Activated CD8-positive, alpha-beta memory T cell treated with anti-CD3 and anti-CD28 coated beads for 4 hours (primary cell): ENCODE data around the gene ZNF483.
"Not testable (repeated sequence)": the region's sequence is repeated elsewhere in the genome, so short reads cannot be mapped to it uniquely, and the experiment has no call there.

Experiments used
- DNase-seq, 2 donors: peaks; one replicate each; pipeline ENCODE4 v3.0.0-alpha.2; 2020; ENCODE audit warnings: low read depth in 2 of 2

The ZNF483 gene

GRCh38 chr9:111542497-111543254 lies 17.7 kb downstream of the ZNF483 start:
- no peak for DNase-seq

- DNase-seq, result no peak
Measured at GRCh38 chr9:111548623-111549022, 23.6 kb downstream of the ZNF483 start.

DNA sequence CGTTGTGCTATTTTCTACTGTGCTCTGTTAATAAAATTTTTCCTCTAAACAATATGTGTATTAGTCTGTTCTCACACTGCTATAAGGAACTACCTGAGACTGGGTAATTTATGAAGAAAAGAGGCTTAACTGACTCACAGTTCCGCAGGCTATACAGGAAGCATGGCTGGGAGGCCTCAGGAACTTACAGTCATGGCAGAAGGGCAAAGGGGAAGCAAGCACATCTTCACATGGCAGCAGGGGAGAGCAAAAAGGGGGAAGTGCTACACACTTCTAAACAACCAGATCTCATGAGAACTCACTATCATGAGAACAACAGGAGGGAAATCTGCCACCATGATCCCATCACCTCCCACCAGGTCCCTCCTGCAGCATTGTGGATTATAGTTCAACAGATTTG lies 30.4 kb downstream of the ZNF483 start:
- not testable (repeated sequence) for DNase-seq

DNA sequence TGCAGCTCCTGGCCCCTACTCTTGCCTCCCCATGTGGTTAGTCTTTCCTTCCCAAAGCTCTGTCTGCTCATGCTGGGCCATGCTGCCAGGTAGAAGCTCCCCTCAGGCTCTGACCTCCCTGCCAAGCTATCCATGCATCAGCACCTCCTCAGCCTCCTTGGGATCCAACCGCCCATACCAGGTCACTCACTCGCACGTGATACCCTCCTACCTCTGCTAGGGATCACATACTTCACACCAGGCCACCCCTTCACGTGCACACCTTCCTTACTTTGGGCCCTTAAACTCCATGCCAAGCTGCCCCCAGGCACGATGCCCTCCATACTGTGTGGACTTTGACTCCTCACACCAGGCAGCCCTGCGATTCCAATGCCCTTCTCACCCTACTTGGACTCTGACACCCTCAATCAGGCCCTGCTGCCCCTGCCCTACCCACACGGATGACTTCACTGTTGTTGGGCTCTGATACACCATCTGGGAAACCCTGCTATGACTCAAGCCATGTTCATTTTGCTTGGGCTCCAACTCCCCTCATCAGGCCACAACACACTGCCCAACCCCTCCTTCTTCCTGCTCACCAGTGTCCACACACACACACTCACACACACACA lies 34.1 kb downstream of the ZNF483 start:
- DNase-seq, result no peak

DNA sequence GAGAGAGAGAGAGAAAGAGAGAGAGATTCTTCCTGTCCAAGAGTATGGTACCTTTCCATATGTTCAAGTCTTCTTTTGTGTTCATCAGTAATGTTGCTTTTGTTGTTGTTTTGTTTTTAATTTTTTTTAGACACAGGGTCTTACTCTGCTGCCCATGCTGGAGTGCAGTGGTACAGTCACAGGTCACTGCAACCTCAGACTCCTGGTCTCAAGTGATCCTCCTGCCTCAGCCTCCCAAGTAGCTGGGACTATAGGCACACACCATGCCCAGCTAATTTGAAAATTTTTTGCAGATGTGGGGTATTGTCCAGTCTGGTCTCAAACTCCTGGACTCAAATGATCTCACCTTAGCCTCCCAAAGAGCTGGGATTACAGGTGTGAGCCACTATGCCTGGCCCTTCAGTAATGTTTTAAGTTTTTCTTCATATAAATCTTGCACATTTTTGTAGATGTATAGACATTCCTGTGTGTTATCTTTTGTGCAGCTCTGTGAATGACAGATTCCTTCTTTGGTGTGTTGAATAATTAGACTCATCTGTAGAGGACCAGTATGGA lies 36.3 kb downstream of the ZNF483 start:
- no peak for DNase-seq

GRCh38 chr9:111566234-111566633 lies 41.3 kb downstream of the ZNF483 start:
- DNase-seq, result no peak

DNA sequence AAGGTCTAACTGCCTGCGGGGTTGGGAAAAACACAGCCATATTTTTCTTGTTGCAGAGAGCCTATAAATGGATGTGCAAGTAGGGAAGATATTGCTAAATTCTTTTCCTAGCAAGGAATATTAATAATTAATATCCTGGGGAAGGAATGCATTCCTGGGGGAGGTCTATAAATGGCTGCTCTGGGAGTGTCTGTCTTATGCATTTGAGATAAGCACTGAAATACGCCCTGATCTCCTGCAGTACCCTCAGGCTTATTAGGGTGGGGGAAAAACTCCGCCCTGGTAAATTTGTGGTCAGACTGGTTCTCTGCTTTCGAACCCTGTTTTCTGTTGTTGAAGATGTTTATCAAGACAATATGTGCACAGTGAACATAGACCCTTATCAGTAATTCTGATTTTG lies 43.1 kb downstream of the ZNF483 start:
- DNase-seq, result not testable (repeated sequence)

DNA sequence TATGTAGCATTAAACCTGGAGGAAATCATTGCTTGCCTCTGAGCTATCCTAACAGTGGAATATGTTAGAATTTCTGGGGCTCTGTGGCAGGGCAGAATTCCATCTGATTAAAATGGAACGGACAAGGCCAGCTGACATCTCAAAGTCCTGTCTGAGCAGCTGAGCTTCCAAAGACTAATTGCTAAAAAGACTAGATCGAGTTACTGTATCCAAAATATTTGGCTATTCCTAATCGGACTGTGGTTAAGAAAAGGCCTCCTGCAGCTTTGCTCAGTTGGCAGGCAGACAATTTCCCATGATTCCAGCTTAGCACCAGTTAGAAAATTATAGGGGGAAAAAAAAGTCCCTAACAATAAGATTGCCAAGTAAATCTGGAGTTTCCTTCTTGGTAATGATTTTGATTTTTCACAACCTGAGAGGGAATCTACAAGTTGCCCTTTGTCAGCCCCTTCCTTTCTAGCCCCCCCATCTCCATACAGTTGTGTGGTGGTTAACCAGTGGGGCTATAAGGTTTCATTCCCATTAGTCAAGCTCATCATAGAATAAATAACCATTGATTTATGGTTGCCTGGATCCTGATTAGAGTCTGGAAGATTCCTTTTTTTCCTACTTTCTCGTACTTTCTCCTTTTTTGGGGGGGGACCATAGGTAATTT lies 48.1 kb downstream of the ZNF483 start:
- no peak for DNase-seq

DNA sequence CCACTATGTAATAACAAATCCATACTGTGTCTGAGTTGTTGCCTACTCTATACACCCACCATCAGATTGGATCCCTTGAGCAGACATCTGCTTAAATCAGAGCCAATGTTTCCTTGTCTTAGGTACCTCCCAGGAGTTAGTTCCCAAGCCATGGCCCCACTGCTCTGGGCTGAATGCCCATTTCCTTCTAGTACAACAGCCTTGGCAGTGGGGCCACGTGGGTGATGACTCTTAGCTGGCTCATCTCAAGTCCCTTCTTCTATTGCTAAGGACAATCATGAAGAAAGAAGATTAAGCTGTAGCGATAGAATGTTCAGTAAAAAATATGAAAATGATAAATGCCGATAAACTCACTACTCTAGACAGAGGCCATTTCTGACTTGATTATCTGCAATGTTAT lies 57.9 kb downstream of the ZNF483 start:
- DNase-seq, result no peak

DNA sequence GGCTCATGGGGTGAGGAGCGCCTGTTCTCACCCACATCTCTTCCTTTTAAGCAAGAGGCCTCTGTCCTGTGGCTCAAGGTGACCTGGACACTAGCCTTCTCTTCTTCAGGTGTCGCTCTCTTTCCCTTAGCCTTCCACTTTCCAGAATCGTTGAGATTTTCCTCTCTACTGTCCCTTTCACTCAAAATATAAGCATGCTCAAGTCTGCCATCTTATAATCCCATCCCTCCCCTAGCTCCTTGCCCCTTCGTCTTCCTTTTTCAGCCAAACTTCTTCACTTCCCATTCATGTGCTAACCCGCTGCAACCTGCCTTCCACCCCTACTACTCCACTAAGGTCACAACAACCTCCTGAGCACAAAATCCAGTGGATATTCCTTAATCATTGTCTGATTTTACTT lies 61.4 kb downstream of the ZNF483 start:
- DNase-seq, result no peak

- DNase-seq, result no peak
Measured at GRCh38 chr9:111588846-111589245, 63.9 kb downstream of the ZNF483 start.

GRCh38 chr9:111597852-111598732 lies 73.1 kb downstream of the ZNF483 start:
- peak; percentile 3 to 7 for DNase-seq

DNA sequence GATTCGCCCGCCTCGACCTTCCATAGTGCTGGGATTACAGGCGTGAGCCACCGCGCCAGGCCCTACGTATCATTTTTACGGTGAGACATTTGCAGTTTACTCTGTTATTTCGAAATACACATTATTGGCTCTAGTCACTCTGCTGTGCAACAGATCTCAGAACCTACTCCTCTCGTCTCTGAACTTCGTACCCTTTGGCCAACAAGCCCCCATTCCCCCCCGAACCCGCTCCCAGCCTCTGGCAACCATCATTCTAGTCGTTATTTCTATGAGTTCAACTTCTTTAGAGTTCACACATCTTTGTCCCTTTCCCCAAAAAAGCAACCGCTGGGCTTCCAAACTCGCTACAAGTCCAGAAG lies 73.7 kb downstream of the ZNF483 start:
- DNase-seq, result no peak

- no peak for DNase-seq
Measured at GRCh38 chr9:111599092-111599954, 74.3 kb downstream of the ZNF483 start, which contains the start of gene PTGR1. Gene PTGR1, minus strand, starts transcription at chr9:111599647. Its CDS starts 2,225 bp downstream, at chr9:111597422.

DNA sequence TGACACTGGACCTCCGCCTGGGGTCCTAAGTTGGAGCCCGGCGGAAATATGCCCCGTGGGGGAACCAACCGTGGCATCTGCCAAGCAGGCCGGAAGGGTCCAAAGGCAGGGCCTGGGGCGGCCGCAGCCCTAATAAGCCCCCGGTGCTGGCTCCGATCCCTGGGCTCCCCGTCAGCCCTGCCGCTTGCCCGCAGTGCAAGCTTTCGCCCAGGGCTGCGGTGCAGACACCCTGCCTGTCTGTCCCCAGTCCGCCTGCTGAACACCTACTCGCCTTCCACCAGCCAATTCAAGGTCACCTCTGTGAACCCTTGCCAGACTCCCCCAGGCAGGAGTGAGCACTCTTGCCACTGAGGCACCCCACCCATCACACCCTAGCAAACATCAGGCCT lies 75.0 kb downstream of the ZNF483 start:
- DNase-seq, result no peak

DNA sequence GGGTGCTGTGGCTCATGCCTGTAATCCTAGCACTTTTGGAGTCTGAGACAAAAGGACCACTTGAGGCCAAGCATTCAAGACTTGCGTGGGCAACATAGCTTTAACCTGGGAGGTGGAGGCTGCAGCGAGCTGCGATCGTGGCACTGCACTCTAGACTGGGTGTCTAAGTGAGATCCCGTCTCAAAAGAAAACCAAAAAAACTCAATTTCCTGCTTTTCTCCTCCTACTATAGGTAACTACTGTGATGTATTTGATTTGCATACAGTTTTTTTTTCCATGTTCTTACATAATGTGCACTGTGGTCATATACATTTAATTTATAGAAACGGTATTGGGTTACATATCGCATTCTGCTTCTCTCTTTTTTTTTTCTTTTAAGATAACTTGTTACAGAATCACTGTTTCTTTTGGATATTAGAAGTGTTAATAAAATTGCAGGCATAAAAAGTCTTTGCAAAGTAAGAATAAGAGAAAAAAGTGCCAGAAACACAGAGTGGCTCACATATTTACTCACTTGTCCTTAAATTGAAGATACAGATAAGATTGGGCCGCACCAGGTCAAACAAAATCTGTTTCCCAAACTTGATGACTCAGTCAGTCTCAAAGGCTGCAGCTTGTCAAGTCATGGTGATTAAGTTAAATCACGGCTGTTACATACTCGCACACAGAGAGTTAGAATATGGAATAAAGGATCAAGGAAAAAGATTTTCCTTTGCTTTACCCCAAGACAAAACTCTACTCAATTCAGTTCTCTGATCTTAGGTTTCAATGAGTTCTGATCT lies 76.4 kb downstream of the ZNF483 start:
- DNase-seq, result no peak

DNA sequence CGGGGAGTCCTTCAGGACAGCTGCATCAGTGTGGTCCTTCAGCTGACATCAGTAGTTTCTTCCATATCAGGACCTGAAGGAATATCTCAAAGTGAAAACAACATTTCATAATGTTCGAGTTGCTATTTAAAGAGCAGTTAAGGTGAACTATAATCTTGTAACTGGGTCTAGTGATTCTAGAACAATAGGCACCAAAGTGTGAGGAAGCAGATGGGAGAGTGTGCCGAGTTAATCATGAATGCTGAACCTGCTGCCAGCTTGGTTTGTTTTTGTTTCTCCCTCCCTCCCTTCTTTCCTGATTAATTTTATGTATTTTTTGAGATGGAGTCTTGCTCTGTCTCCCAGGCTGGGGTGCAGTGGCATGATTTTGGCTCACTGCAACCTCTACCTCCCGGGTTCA lies 78.1 kb downstream of the ZNF483 start:
- DNase-seq, result no peak

DNA sequence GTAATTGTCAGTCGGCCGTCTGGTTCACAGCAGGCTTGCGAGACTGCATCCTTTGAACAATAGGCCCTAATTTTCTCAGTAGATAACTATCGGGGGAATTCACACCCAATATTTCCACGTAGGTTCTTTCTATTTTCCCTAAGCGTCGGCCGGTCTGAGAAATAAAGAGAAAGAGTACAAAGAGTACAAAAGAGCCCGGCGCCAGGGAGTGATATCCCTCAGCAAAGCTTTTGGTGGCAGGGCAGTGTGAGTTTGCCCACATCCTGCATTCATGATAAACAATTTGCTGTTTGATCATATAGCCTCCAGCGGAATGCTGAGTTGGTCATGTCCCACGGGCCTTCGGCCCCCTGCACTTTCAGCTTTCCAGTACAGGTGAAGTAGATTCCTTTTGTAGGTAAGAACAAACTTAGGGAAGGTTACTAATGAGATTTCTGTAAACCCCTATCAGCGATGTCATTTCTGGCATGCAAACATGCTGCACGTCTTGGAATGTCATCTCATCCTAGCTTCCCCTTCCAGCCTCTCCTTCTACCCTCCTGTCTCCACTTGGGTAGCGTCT lies 79.2 kb downstream of the ZNF483 start:
- DNase-seq, result no peak

GRCh38 chr9:111605041-111605559 lies 80.1 kb downstream of the ZNF483 start:
- DNase-seq, result no peak
